Lung (tissue), 12 donors: Measurements from ENCODE around the gene CTNNB1. TPM values are rescaled to one million over a fixed set of nuclear protein-coding genes. Genes with fewer than 3 reads are reported as not detected.

Experiments
- ATAC-seq: fragments of 200-7000 bp; cut with Tn5 transposase; one replicate; pipeline ENCODE4 v1.9.1; 2020; ENCODE audit warnings: moderate number of reproducible peaks; ENCODE audit not compliant: insufficient read depth, low FRiP score
- DNase-seq, 3 donors: peaks; one replicate each; pipeline ENCODE4 v3.0.0-alpha.2; 2013 to 2017
- H3K27ac ChIP-seq, 2 donors: one replicate each; pipeline ENCODE4 v1.5.1; 2013; ENCODE audit warnings: mild to moderate bottlenecking in 2 of 2, moderate library complexity in 2 of 2, control low read depth in 1 of 2, inconsistent platforms in 1 of 2, low read depth in 1 of 2, low read length in 1 of 2
- H3K27me3 ChIP-seq, 3 donors: one replicate each; pipeline ENCODE4 v1.5.1; 2013; ENCODE audit warnings: low read length in 2 of 3; ENCODE audit not compliant: control insufficient read depth in 3 of 3, insufficient read depth in 3 of 3
- H3K36me3 ChIP-seq, 4 donors: one replicate each; pipeline ENCODE4 v1.5.1; 2013; ENCODE audit warnings: low read length in 4 of 4, mild to moderate bottlenecking in 1 of 4, moderate library complexity in 1 of 4; ENCODE audit not compliant: control insufficient read depth in 4 of 4, insufficient read depth in 4 of 4
- H3K4me1 ChIP-seq, 5 donors: one replicate each; pipeline ENCODE4 v1.5.1; 2013; ENCODE audit warnings: low read length in 5 of 5, mild to moderate bottlenecking in 2 of 5, moderate library complexity in 1 of 5; ENCODE audit not compliant: control insufficient read depth in 5 of 5, insufficient read depth in 5 of 5
- H3K4me3 ChIP-seq: one replicate; pipeline ENCODE4 v1.5.1; 2013; ENCODE audit warnings: mild to moderate bottlenecking, control low read depth, moderate library complexity
- H3K9ac ChIP-seq, 2 donors: one replicate each; pipeline ENCODE4 v1.5.1; 2013; ENCODE audit warnings: low read length in 2 of 2, control low read depth in 1 of 2; ENCODE audit not compliant: insufficient read depth in 1 of 2
- H3K9me3 ChIP-seq, 4 donors: one replicate each; pipeline ENCODE4 v1.5.1; 2013; ENCODE audit warnings: low read length in 3 of 4, mild to moderate bottlenecking in 1 of 4, moderate library complexity in 1 of 4; ENCODE audit not compliant: control insufficient read depth in 4 of 4, insufficient read depth in 3 of 4
- WGBS, 2 donors: extraction: QIAGEN DNeasy Blood & Tissue Kit; methylation state at CpG; one replicate each; pipeline ENCODE4 v1.1.7; 2013; 5-methylcytosine and 5-hydroxymethylcytosine counted together
- polyA plus RNA-seq, 2 donors: library from polyadenylated mRNA; stranded (reverse); fragments of 200-250 nt; gene quantifications; one replicate each; pipeline ENCODE4 v1.2.1, GENCODE V29; 2013
- total RNA-seq, 2 donors: library from RNA; depleted of rRNA in 1 of 2; stranded (reverse); fragments of >200 nt in 1 of 2; gene quantifications; one replicate each; pipeline ENCODE4 v1.2.1, GENCODE V29; 2014 to 2021
- TF ChIP-seq, protein P1 (sequence below): IDR thresholded peaks from 2 replicates; pipeline ENCODE4 v1.5.1; 2012; ENCODE audit warnings: mild to moderate bottlenecking; ENCODE audit errors: control extremely low read depth, extremely low read depth
- donor health status: control.
- donor health status: control.
- donor health status: Bipolar disorder and iron deficiency.
- donor health status: healthy.
- donor health status: DM: yes; HTN: yes; CAD: no.

CTNNB1 gene
- total and polyA plus RNA-seq, 4 donors: 90.3 to 631 (median 315) TPM

DNA sequence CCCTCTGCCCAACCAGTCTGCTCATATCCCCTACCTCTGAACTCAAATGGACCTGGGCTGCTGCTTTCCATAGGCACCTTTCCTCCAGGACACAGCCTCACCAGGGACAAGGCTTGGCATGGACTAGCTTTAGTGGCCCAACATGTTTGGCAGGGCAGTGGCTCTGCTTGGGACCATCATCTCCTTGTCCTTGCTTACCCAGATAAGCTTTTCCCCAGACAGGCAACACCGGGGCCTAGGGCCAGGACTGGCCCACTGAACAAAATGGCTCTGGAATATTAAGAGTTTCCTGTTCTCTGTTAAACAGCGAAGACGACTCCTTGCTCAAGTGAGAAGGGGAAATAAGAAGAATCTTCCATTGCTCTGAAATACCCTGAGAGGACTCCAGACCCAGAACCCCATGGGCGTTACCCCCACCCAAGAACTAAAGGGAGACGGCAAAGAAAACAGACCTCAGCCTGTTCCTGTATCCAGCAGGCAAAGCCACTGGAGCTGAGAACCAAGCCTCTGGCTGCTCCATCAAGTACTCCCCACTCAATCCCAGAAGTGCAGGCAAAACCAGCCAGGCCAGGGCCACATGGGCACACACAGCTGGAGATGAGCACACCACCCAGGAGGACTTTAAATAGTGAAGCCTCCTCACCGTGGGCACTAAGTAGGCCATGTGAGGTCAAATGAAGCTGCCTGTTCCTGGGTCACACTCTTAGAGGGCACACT, 45.5 kb downstream of the CTNNB1 start:
- no peak for DNase-seq
- H3K4me1 ChIP-seq: no peaks in the 10 kb centered on the region
- H3K9me3 ChIP-seq: no peaks in the 10 kb centered on the region
- peaks cover 2 to 9% (median 5%) of the 10 kb centered on the region in 4 donors for H3K36me3 ChIP-seq
- no peak overlapping the region for H3K27ac ChIP-seq
- no peak overlapping the region for H3K4me3 ChIP-seq
- ATAC-seq: no peak
- H3K9ac ChIP-seq: no peak overlapping the region
- 66 to 76% methylated on average over 6 of the region's 6 CpGs for WGBS, 2 donors
- no peaks in the 10 kb centered on the region for H3K27me3 ChIP-seq
- TF ChIP-seq, protein P1, sequence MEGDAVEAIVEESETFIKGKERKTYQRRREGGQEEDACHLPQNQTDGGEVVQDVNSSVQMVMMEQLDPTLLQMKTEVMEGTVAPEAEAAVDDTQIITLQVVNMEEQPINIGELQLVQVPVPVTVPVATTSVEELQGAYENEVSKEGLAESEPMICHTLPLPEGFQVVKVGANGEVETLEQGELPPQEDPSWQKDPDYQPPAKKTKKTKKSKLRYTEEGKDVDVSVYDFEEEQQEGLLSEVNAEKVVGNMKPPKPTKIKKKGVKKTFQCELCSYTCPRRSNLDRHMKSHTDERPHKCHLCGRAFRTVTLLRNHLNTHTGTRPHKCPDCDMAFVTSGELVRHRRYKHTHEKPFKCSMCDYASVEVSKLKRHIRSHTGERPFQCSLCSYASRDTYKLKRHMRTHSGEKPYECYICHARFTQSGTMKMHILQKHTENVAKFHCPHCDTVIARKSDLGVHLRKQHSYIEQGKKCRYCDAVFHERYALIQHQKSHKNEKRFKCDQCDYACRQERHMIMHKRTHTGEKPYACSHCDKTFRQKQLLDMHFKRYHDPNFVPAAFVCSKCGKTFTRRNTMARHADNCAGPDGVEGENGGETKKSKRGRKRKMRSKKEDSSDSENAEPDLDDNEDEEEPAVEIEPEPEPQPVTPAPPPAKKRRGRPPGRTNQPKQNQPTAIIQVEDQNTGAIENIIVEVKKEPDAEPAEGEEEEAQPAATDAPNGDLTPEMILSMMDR: no peak

DNA sequence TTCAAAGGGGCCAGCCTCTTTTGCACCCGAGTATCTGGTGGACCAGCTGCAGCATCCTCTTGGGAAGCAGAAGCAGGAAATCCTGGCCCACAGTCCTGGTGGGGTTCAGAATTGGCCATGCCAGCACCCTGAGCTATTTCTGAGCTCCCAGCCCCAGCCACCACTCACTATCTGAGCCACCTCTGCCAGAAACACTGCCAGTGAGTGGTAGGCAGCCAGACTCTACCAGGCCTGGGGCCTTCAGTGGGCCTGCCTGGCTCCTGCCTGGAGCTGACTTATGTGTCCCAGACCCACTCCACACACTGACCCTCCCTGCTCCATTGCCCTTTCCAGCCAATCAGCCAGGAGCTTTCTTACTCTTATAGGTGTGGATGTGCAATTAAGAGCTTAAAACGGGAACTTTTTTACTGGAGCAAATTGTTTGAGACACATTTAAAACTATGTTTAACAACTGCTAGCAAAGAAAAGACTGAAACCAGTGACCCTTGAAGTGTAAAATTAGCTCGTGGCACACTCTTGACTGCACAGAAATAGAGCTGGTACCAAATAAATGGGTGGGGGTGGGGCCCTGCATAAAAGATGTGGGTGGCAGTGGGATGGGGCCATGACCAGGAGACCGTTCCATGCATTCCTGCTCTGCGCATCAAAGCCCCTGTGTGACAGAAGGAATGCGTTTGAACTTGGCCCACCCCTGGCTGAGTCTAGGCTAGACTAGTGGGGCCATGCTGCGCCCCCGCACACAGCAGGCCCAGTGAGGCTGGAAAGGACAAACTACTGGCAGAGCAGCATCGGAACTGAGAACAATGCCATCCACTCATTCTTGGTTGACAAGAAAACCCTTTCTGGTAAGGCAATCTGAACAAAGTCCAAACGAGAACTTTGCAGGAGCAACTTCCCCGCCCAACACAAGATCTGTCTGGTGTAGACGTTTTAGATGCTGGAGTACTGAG, 48.0 kb downstream of the CTNNB1 start:
- 80 to 88% methylated on average over 12 of the region's 12 CpGs for WGBS, 2 donors
- H3K9me3 ChIP-seq: no peaks in the 10 kb centered on the region
- H3K36me3 ChIP-seq: peaks cover 0 to under 1% (median 0%) of the 10 kb centered on the region in 4 donors
- TF ChIP-seq, protein P1: no peak
- no peaks in the 10 kb centered on the region for H3K4me1 ChIP-seq
- ATAC-seq: no peak
- H3K27ac ChIP-seq: no peak overlapping the region
- no peaks in the 10 kb centered on the region for H3K27me3 ChIP-seq
- no peak overlapping the region for H3K4me3 ChIP-seq
- DNase-seq: no peak
- H3K9ac ChIP-seq: no peak overlapping the region

DNA sequence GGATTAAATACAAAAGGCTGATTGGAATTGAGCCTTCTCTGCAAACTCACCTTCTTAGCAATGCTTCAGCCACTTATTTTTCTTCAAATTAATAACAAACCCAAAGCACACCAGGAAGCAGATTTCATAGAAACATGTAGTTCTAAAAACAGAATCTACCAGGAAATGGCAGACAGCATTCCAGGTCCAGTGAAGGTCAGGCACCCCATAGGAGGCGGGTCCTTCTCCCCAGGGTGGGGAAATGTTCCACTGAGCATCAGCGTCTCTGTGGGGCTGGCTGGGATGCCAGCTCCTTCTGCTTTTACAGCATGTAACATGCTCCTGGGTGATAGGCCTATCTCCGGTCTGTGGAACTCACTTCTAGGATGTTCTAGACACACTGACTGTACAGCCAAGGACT, 49.2 kb downstream of the CTNNB1 start:
- Histone ChIP-seq H3K9me3 (no peaks in the 10 kb centered on the region), H3K36me3 (no peaks in the 10 kb centered on the region), H3K27me3 (no peaks in the 10 kb centered on the region), H3K4me3 (no peak overlapping the region), H3K27ac (no peak overlapping the region), H3K9ac (no peak overlapping the region), H3K4me1 (no peaks in the 10 kb centered on the region)
- DNase-seq: no peak
- TF ChIP-seq, protein P1: no peak
- no peak for ATAC-seq
- WGBS, 2 donors: 78 to 83% methylated on average over 3 of the region's 3 CpGs
